HK-2 (cell line): ENCODE data around the gene NACAD.

Source experiments
- DNase-seq: peaks from one replicate; pipeline ENCODE4 v3.0.0-alpha.2; 2018; ENCODE audit not compliant: unreplicated experiment

NACAD gene

GRCh38 chr7:45075355-45075644 lies 13.5 kb downstream of the NACAD start:
- DNase-seq: no peak

DNA sequence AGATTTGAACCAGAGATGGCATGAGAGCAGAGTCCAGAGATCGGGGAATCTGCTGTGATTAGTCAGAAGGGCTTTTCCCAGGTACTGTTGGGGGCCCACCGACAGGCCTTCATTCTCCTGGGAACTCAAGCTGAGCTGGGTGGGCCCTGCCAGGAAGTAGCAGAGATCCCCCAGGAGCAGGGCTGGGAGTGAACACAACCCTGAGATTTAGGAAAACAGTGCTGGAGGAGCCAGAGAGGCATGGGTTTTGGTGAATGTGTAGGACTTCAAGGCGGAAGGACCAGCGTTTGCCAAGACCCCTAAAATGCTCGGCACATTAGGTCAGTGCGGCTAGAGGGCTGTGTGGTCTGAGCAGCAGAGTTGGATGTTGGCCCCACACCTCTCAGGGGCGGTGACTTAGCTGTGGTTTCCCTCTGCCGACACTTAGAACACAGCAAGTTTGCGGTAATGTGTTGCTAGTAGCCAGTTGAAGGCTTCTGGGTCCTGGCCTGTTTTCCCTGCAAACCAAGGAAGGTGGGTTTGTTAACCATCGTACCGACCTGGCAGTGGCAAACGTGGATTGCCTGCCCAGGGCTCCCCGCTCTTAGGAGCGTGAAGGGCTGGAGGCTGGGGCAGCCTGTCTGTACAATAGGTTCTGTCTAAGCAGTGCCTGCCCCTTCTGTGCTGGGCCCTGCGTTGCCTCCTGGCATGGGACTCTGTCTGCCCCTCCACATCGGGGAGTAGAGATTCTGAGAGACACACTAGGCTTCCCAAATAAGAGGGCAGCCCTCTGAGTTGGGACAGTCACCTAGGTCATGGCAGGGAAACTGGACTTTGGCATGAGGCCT lies 14.0 kb downstream of the NACAD start:
- DNase-seq: no peak

GRCh38 chr7:45073786-45074527 lies 14.8 kb downstream of the NACAD start:
- DNase-seq: no peak

GRCh38 chr7:45073031-45073785 lies 15.6 kb downstream of the NACAD start:
- no peak for DNase-seq

GRCh38 chr7:45072131-45073030 lies 16.4 kb downstream of the NACAD start:
- no peak for DNase-seq

DNA sequence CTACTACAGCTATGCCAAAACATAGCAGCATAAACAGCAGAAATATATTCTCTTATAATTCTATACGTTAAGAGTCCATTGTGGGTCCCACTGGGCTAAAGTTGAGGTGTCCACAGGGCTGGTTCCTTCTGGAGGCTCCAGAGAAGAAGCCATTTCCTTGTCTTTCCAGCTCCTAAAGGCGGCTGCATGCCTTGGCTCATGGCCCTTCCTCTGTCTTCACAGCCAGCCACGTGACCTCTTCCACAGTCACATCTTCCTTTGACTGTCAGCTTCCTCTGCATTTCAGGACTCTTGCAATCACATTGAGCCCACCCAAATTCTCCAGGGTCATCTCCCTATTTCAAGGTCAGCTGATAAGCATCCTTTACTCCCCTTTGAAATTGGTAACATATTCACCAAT lies 17.2 kb downstream of the NACAD start:
- DNase-seq: no peak

- no peak for DNase-seq
Observed at GRCh38 chr7:45070254-45070642, 18.5 kb downstream of the NACAD start.

DNA sequence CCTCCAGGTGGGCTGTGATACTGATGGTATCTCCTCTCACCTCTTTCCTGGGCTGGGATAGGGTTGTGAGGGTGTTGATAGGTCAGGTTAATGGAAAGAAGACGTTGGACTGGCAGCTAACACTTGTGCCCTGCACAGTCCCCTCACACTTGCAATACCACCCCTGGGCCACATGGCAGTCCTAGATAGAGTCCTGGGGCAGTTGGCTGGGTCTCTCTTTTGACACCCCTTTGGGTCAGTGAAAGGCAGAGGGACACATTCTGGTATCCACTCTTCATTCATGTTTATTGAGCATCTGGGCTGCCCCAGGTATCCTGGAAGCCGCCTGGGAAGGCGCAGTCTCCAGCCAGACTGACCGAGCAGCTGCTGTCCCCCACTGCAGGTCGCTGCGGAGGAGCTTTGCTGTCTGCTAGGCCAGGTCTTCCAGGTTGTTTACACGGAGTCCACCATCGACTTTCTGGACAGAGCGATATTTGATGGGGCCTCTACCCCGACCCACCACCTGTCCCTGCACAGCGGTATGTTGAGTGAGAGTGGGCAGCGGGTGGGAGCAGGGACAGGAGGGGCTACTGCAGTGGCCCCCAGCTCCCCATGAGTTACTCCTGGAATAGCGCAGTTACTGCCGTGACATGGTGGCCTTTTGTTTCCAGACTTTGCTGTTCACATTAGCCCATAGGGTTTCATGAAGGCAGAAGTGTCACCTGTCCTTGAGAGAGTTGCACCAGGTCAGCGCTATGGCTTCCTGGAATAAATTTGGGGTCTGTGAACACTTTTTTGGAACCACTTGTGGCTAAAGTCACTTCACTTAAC lies 19.1 kb downstream of the NACAD start:
- DNase-seq: no peak

- DNase-seq: no peak
Observed at GRCh38 chr7:45068236-45069023, 20.3 kb downstream of the NACAD start.

DNA sequence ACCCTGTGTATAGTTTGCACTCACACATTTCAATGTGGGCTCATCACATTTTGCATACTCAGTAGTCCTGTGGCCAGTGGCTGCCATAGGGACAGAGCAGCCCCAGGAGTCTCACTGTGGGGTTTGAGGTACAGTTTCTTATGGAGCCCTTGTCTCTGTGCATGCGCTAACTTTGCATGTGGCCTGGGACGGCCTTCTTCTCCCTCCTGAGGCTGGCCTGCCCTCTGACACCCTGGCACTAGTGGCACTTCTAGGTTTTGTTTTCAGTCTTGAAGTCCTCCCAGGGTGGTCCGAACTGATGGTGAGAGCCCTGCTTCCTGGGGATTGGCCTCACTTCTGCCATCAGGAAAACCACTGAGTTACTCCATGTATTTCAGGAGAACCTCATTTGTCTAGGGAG lies 21.2 kb downstream of the NACAD start:
- no peak for DNase-seq

DNA sequence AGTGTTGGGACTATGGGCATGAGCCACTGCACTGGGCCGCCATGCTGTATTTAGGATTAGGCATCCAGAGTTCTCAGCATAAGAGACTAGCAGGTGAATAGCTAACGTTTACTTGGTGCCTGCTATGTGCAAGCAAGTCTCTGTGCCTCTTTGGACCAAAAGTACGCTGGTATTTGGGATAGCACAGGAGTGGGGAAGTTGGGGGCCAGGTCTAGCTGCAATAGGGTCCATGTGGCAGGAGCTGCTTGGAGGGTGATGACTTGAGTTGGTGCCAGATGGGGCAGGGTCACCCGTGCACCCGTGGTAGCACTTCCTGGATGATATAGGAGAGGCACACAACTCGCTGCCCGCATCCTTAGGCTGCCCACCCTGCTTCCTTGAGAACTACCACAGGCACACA lies 22.4 kb downstream of the NACAD start:
- DNase-seq: no peak

DNA sequence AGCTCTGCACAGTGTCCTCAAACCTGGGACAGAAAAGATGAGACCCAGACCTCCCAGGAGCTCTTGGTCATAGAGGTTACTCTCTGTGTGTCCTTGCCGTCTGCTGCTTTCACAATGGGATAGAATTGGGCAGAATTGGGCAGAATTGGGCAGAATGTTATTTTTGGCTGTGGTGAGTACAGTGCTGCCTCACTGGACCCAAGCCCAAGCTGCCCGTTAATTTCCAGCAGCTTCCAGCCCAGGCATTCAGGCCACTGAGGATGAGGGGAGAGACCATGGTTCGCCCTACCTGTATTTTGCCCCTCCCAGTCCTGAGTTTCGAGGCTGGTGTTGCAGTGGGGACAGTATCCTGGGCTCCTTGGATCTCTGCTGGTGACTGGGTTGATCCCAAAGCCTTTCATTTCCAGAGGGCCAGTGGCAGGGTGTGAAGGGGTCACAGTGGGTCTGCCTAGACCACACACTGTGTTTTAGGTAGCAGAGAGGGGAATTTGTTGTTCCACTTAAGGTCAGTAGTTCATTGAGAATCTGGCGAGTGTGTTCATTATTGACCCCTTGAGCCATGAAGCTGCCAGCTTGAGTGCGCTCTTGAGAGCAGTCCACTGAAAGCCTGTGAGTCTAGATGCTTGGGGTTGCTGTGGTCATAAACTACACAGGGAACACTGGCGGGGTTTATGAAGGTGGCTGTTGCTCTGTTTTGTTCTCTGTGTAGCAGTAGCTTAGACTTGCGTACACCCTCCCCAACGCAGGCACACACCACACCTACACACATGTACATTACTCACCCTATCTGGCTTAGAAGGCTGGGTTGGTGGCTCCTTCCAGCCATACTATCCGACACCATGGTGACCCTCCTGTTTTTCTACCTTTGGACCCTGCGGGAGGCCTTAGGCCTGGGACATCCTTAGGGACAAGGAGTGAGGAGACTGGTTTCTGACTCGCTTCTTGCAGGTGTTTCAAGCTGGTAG lies 23.5 kb downstream of the NACAD start:
- no peak for DNase-seq

DNA sequence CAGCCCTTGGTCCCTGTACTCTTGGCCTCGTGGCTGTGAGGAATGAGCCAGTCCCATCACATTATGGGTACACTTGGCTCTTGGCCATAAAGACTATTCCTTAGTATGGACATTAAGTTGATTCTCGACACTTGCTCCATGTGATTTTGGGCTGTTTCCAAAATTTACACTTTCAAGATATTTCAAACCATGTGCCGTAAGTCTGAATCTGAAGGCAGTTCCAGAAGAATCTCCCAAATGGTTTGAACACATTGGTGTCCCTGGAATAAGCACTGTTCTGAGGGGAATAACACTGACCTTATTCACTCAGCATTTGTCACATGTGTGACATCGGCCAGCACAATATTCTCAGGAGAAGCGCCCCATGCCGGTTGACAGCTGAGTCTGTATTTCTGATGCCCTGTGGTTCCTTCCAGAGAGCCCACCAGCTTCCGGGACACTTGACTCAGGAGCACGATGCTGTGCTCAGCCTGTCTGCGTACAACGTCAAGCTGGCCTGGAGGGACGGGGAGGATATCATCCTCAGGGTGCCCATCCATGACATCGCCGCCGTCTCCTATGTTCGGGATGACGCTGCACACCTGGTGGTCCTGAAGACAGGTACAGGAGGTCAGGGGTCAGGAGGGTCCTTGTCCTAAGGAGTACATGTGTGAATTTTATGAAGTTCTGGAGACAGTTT lies 24.6 kb downstream of the NACAD start:
- no peak for DNase-seq

DNA sequence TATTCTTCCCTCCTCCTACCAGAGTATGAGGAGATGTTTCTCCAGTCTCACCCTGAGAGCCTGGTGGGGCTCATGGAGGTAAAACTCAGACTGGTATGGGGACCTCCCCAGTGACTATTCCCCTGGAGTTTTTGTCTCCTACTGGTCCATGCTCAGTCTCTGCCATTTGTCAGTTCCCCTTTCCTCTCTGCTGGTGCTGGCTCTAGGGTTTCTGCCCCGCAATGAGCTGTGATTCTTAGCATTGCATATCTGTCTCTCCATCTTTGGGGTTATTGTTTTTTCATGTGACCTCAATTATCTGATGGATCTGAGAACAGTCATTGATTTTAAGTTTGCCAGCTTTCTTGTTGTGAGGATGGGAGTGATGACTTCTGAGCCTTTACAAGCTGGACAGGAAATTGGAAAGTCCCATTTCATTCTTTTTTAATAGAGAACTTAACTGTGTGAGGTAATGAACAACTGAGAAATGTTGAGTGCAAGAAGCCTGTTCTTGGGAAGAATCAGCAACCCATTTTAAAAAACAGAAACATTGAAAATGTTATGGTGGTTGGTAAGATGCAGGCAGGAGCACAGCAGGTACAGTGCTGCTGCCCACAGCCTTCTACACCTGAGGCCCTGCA lies 26.9 kb downstream of the NACAD start:
- DNase-seq: no peak

DNA sequence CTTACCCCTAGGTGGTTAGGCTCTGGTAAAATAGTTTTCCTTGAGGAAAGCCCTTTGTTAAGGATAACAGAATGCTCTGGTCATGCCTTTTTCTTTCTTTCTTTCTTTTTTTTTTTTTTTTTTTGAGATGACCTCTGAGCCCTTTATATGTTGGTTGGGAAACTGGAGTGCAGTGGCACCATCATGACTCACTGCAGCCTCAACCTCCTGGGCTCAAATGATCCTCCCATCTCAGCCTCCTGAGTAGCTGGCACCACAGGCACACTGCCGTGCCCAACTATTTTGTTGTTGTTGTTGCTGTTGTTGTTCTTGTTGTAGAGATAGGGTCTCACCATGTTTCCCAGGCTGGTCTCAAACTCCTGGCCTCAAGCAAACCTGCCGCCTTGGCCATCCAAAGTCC lies 27.4 kb downstream of the NACAD start:
- DNase-seq: no peak

GRCh38 chr7:45060295-45060694 lies 28.5 kb downstream of the NACAD start:
- DNase-seq: no peak

- DNase-seq: no peak
Observed at GRCh38 chr7:45057878-45058277, 30.9 kb downstream of the NACAD start.
